H1 (cell line): ENCODE measurements around the gene SMYD4. TPM values are rescaled to one million over a fixed set of nuclear protein-coding genes. Genes with fewer than 3 reads are reported as not detected.

Experiments used
- CTCF ChIA-PET: fragments of 300-600 bp; sonication (Branson Sonifier 250); formaldehyde crosslinking; loops from one replicate; lab custom pipeline; 2021; ENCODE audit not compliant: partially characterized antibody; lab: Charles Lee
- POLR2A ChIA-PET: fragments of 300-600 bp; sonication (Branson Sonifier 250); formaldehyde crosslinking; loops from one replicate; lab custom pipeline; 2021; ENCODE audit warnings: inconsistent platforms; ENCODE audit not compliant: partially characterized antibody; lab: Charles Lee
- DNase-seq, 2 experiments: peaks; one replicate each; pipeline versions ENCODE4 v3.0.0 to v3.0.0-alpha.2; 2010 to 2022; ENCODE audit warnings: low spot score in 2 of 2, low read depth in 1 of 2, mixed read lengths in 1 of 2
- FAIRE-seq: peaks from 2 replicates; lab custom pipeline; 2011; peaks lifted over from hg19 to GRCh38; lab: Jason Lieb, UNC
- H2AFZ ChIP-seq: 2 replicates; pipeline ENCODE4 v1.8.1; 2012; ENCODE audit warnings: low read length, inconsistent platforms
- H2AK5ac ChIP-seq: 2 replicates; pipeline ENCODE4 v1.6.1; 2013; ENCODE audit warnings: low read depth, low read length
- H2BK120ac ChIP-seq: replicated peaks from 2 replicates; pipeline ENCODE3; 2013; ENCODE audit warnings: low read depth, low read length, inconsistent platforms
- H2BK12ac ChIP-seq: 2 replicates; pipeline ENCODE4 v1.6.1; 2013; ENCODE audit warnings: low read depth, low read length
- H2BK15ac ChIP-seq: 2 replicates; pipeline ENCODE4 v1.6.1; 2013; ENCODE audit warnings: low read length
- H2BK20ac ChIP-seq: 2 replicates; pipeline ENCODE4 v1.6.1; 2013; ENCODE audit warnings: low read length
- H2BK5ac ChIP-seq: 2 replicates; pipeline ENCODE4 v1.6.1; 2013; ENCODE audit warnings: low read depth, low read length
- H3K14ac ChIP-seq: 2 replicates; pipeline ENCODE4 v1.6.1; 2013; ENCODE audit warnings: inconsistent platforms; ENCODE audit not compliant: insufficient read length
- H3K18ac ChIP-seq: 2 replicates; pipeline ENCODE4 v1.6.1; 2013; ENCODE audit warnings: low read length; ENCODE audit errors: extremely low read depth
- H3K23ac ChIP-seq: 2 replicates; pipeline ENCODE4 v1.6.1; 2013; ENCODE audit warnings: inconsistent platforms; ENCODE audit not compliant: insufficient read length
- H3K23me2 ChIP-seq: 2 replicates; pipeline ENCODE4 v1.6.1; 2013; ENCODE audit warnings: low read depth, low read length
- H3K27ac ChIP-seq: 2 replicates; pipeline ENCODE4 v1.6.1; 2011; ENCODE audit warnings: low read depth, low read length, inconsistent platforms
- H3K27me3 ChIP-seq, 4 experiments: replicated peaks in 1 of 4; 1 replicate in 1 of 4; 2 replicates in 3 of 4; pipeline versions ENCODE4 v1.6.1 to v1.8.1; 2011 to 2013; ENCODE audit warnings: low read length in 3 of 4, mild to moderate bottlenecking in 3 of 4, inconsistent platforms in 2 of 4, mixed read lengths in 2 of 4, moderate library complexity in 1 of 4; ENCODE audit not compliant: control insufficient read depth in 3 of 4, insufficient read depth in 3 of 4; ENCODE audit errors: extremely low read depth in 1 of 4
- H3K36me3 ChIP-seq, 4 experiments: 2 replicates each; pipeline versions ENCODE4 v1.6.1 to v1.8.1; 2011 to 2013; ENCODE audit warnings: mild to moderate bottlenecking in 4 of 4, low read length in 3 of 4, moderate library complexity in 2 of 4, control low read depth in 1 of 4, inconsistent platforms in 1 of 4; ENCODE audit not compliant: insufficient read depth in 4 of 4, control insufficient read depth in 2 of 4
- H3K4ac ChIP-seq: replicated peaks from 2 replicates; pipeline ENCODE3; 2013; ENCODE audit warnings: low read length, low read depth, mixed read lengths, inconsistent platforms; ENCODE audit not compliant: insufficient read length
- H3K4me1 ChIP-seq, 4 experiments: replicated peaks in 1 of 4; 1 replicate in 1 of 4; 2 replicates in 3 of 4; pipeline versions ENCODE4 v1.6.1 to v1.8.1; 2011 to 2013; ENCODE audit warnings: low read length in 3 of 4, inconsistent platforms in 2 of 4, mixed read lengths in 1 of 4; ENCODE audit not compliant: insufficient read depth in 4 of 4, control insufficient read depth in 3 of 4
- H3K4me2 ChIP-seq, 2 experiments: 2 replicates each; pipeline versions ENCODE4 v1.6.1 to v1.8.1; 2011 to 2013; ENCODE audit warnings: low read depth in 2 of 2, low read length in 2 of 2, control low read depth in 1 of 2, inconsistent platforms in 1 of 2, mild to moderate bottlenecking in 1 of 2; ENCODE audit not compliant: insufficient read depth in 1 of 2
- H3K4me3 ChIP-seq, 4 experiments: fragments of 200-600, 300-600 bp in 1 of 4; sonication (generic), shearing (Covaris generic), sonication (Bioruptor Twin) in 1 of 4; 2 replicates each; pipeline versions ENCODE4 v1.5.1 to v1.8.1; 2011 to 2016; ENCODE audit warnings: low read length in 4 of 4, low read depth in 3 of 4, control low read depth in 2 of 4, inconsistent platforms in 2 of 4, mild to moderate bottlenecking in 2 of 4, mixed read lengths in 1 of 4, moderate library complexity in 1 of 4; ENCODE audit not compliant: insufficient read depth in 2 of 4; ENCODE audit errors: extremely low read depth in 1 of 4
- H3K56ac ChIP-seq: replicated peaks from 2 replicates; pipeline ENCODE3; 2013; ENCODE audit warnings: low read depth, mild to moderate bottlenecking, mixed read lengths, low read length, inconsistent platforms; ENCODE audit not compliant: insufficient read length
- H3K79me1 ChIP-seq: 2 replicates; pipeline ENCODE4 v1.6.1; 2013; ENCODE audit warnings: low read depth, low read length, control low read depth
- H3K79me2 ChIP-seq, 2 experiments: 2 replicates each; pipeline versions ENCODE4 v1.6.1 to v1.8.1; 2012 to 2013; ENCODE audit warnings: low read length in 2 of 2, mild to moderate bottlenecking in 2 of 2, inconsistent platforms in 1 of 2; ENCODE audit not compliant: insufficient read depth in 2 of 2, control insufficient read depth in 1 of 2
- H3K9ac ChIP-seq, 4 experiments: replicated peaks in 1 of 4; 1 replicate in 1 of 4; 2 replicates in 3 of 4; pipeline versions ENCODE4 v1.6.1 to v1.8.1; 2011 to 2013; ENCODE audit warnings: low read depth in 3 of 4, low read length in 3 of 4, control low read depth in 2 of 4, mild to moderate bottlenecking in 2 of 4, moderate library complexity in 2 of 4, inconsistent platforms in 1 of 4; ENCODE audit errors: extremely low read depth in 1 of 4
- H3K9me3 ChIP-seq, 2 experiments: 2 replicates each; pipeline versions ENCODE4 v1.6.1 to v1.8.1; 2012 to 2013; ENCODE audit warnings: mild to moderate bottlenecking in 2 of 2, moderate library complexity in 2 of 2, control low read depth in 1 of 2, inconsistent platforms in 1 of 2, low read depth in 1 of 2, low read length in 1 of 2, mixed read lengths in 1 of 2; ENCODE audit not compliant: insufficient read depth in 2 of 2
- H4K20me1 ChIP-seq, 2 experiments: replicated peaks in 1 of 2; 2 replicates each; pipeline versions ENCODE3 to v1.8.1; 2011 to 2013; ENCODE audit warnings: inconsistent platforms in 2 of 2, low read length in 2 of 2, mild to moderate bottlenecking in 1 of 2; ENCODE audit not compliant: insufficient read depth in 2 of 2, control insufficient read depth in 1 of 2
- H4K5ac ChIP-seq: 2 replicates; pipeline ENCODE4 v1.6.1; 2013; ENCODE audit warnings: low read length, low read depth, mixed read lengths, inconsistent platforms; ENCODE audit not compliant: insufficient read length
- H4K8ac ChIP-seq: 2 replicates; pipeline ENCODE4 v1.8.0; 2013; ENCODE audit warnings: mild to moderate bottlenecking, moderate library complexity, low read length, inconsistent platforms; ENCODE audit not compliant: insufficient read depth; ENCODE audit errors: extremely low read depth
- H4K91ac ChIP-seq: replicated peaks from 2 replicates; pipeline ENCODE3; 2013; ENCODE audit warnings: low read length, mixed read lengths, inconsistent platforms; ENCODE audit not compliant: insufficient read length
- CBX5 ChIP-seq: fragments of 300-800, 300-1000 bp; sonication (generic); IDR thresholded peaks from 2 replicates; pipeline ENCODE4 v1.7.1; 2016; ENCODE audit warnings: antibody characterized with exemption, low read length, low read depth
- CHD1 ChIP-seq: IDR thresholded peaks from 2 replicates; pipeline ENCODE4 v1.6.1; 2012; ENCODE audit warnings: low read depth, low read length, improper control_type of control experiment
- E2F6 ChIP-seq: IDR thresholded peaks from 2 replicates; pipeline ENCODE4 v1.6.1; 2012; ENCODE audit warnings: inconsistent platforms
- JUN ChIP-seq: IDR thresholded peaks from 2 replicates; pipeline ENCODE4 v1.6.1; 2011; ENCODE audit warnings: low read depth, mild to moderate bottlenecking, improper control_type of control experiment, low read length
- NRF1 ChIP-seq: IDR thresholded peaks from 2 replicates; pipeline ENCODE4 v1.6.1; 2011; ENCODE audit warnings: mild to moderate bottlenecking, low read depth, low read length, improper control_type of control experiment
- RBBP5 ChIP-seq: IDR thresholded peaks from 2 replicates; pipeline ENCODE4 v1.7.1; 2012; ENCODE audit warnings: low read depth, mild to moderate bottlenecking, inconsistent platforms, low read length, moderate library complexity, borderline replicate concordance
- SIRT6 ChIP-seq: IDR thresholded peaks from one replicate; pipeline ENCODE4 v1.7.1; 2012; ENCODE audit warnings: low read length, inconsistent platforms
- TAF1 ChIP-seq: IDR thresholded peaks from 2 replicates; pipeline ENCODE4 v1.6.1; 2011; ENCODE audit warnings: mild to moderate bottlenecking, low read depth, low read length
- TAF7 ChIP-seq: optimal IDR thresholded peaks from 2 replicates; pipeline ENCODE3; 2011; ENCODE audit warnings: low read depth, mild to moderate bottlenecking, inconsistent platforms, low read length, moderate library complexity, borderline replicate concordance
- WGBS, 2 experiments: shearing (Covaris generic) in 1 of 2; methylation state at CpG; one replicate each; pipeline versions ENCODE4 v1.1.6 to v1.1.7; 2013 to 2015; ENCODE audit warnings: low lambda C conversion rate in 2 of 2, mixed read lengths in 2 of 2, inconsistent platforms in 1 of 2, low coverage in 1 of 2, missing lambda C conversion rate in 1 of 2; ENCODE audit not compliant: insufficient replicate concordance in 2 of 2, insufficient coverage in 1 of 2, insufficient read length in 1 of 2; ENCODE audit errors: extremely low coverage in 1 of 2, missing lambda C conversion rate in 1 of 2; 5-methylcytosine and 5-hydroxymethylcytosine counted together
- polyA plus RNA-seq, 7 experiments: library from polyadenylated mRNA; depleted of rRNA in 3 of 7; stranded (reverse) in 5 of 7; unstranded in 2 of 7; fragments of >200 nt in 5 of 7; fragments of 200-250 nt in 2 of 7; gene quantifications; 1 replicate in 5 of 7; 2 replicates in 1 of 7; 4 replicates in 1 of 7; pipeline versions ENCODE4 v1.2.1 to v1.2.3, GENCODE V29; 2011 to 2013; ENCODE audit warnings: missing spikeins in 2 of 7, mixed read lengths in 2 of 7
- total RNA-seq: library from RNA; stranded (reverse); fragmentation: NEBNext Ultra II Directional; extraction: Animal tissue kit (Norgen Biotek cat#: 25700); gene quantifications from 2 replicates; pipeline ENCODE4 v1.2.1, GENCODE V29; 2021

Gene SMYD4
- total and polyA plus RNA-seq, 2 of the 8 experiments (the other 6 are each of a cell fraction or from before 2014, with no cell fraction given), result 10.5 to 23.4 TPM

- Histone ChIP-seq H3K4me2 (no peak overlapping the region), H3K23me2 (no peaks in the 10 kb centered on the region), H3K27me3 (no peaks in the 10 kb centered on the region), H3K9me3 (no peaks in the 10 kb centered on the region; a peak in 1 of 4 replicates), H4K5ac (no peak overlapping the region), H3K79me1 (no peaks in the 10 kb centered on the region), H4K8ac (no peak overlapping the region; the same call in 1 of the 2 replicates), H3K18ac (no peak overlapping the region), H3K4me3 (no peak overlapping the region), H4K91ac (no peak overlapping the region), H3K36me3 (no peaks in the 10 kb centered on the region), H3K4me1 (peaks cover 0 to 7% (median 1%) of the 10 kb centered on the region in 4 experiments; a peak in 5 of 7 replicates), H2AK5ac (no peak overlapping the region), H2BK20ac (no peak overlapping the region), H3K4ac (no peak overlapping the region), H2BK15ac (no peak overlapping the region), H3K23ac (no peak overlapping the region), H3K79me2 (no peaks in the 10 kb centered on the region), H3K14ac (no peak overlapping the region), H3K27ac (no peak overlapping the region), H2BK5ac (no peak overlapping the region), H2BK12ac (no peak overlapping the region), H2BK120ac (no peak overlapping the region), H2AFZ (no peak overlapping the region), H4K20me1 (no peaks in the 10 kb centered on the region), H3K56ac (no peak overlapping the region), H3K9ac (no peak overlapping the region)
- 88% methylated on average over 19 of the region's 21 CpGs; no CpG with 5 or more reads in 1 of the 2 experiments for WGBS, 2 experiments
- no peak for DNase-seq
- no peak for FAIRE-seq
- ChIA-PET POLR2A (interaction anchor here (1.0 to 2.6 kb wide), 7 partner anchors 9 to 176 kb away, joined by 3 to 9 read pairs (median 5); partner anchors contain the start of genes PITPNA and SERPINF1), CTCF (interaction anchor here (1.0 to 1.4 kb wide), 4 partner anchors 11 to 24 kb away, joined by 3 to 4 read pairs (median 4); no protein-coding TSS in a partner anchor)
- TF ChIP-seq RBBP5, result no peak
- no peak for TF ChIP-seq E2F6
- TF ChIP-seq NRF1, result no peak
- no peak for TF ChIP-seq SIRT6
- no peak for TF ChIP-seq CHD1
- TF ChIP-seq TAF1, result no peak
- no peak for TF ChIP-seq CBX5
- TF ChIP-seq TAF7, result no peak
- no peak for TF ChIP-seq JUN
Observed at GRCh38 chr17:1737531-1738291, 92.0 kb downstream of the SMYD4 start.
